MM.1S (cell line): ENCODE results near the gene SLC35E2B.

Experiments used
- DNase-seq: peaks from one replicate; pipeline ENCODE4 v3.0.0-alpha.2; 2015
- H2AFZ ChIP-seq: fragments of 300-600 bp; sonication (generic); 2 replicates; pipeline ENCODE4 v1.6.0; 2016; ENCODE audit warnings: antibody characterized with exemption, low read length
- H3F3A ChIP-seq: fragments of 300-600 bp; sonication (generic); 2 replicates; pipeline ENCODE4 v1.6.1; 2016; ENCODE audit warnings: mild to moderate bottlenecking, antibody characterized with exemption, low read length, moderate library complexity, mixed read lengths; ENCODE audit not compliant: insufficient read depth
- H3K27ac ChIP-seq: fragments of 300-600 bp; sonication (generic); 2 replicates; pipeline ENCODE4 v1.5.1; 2016; ENCODE audit warnings: mild to moderate bottlenecking, low read length
- H3K27me3 ChIP-seq: fragments of 300-600 bp; sonication (generic); replicated peaks from 2 replicates; pipeline ENCODE4 v1.6.0; 2016; ENCODE audit warnings: low read length; ENCODE audit not compliant: insufficient read depth
- H3K36me3 ChIP-seq: fragments of 300-600 bp; sonication (generic); replicated peaks from 2 replicates; pipeline ENCODE4 v1.6.1; 2016; ENCODE audit warnings: mild to moderate bottlenecking, low read length, mixed read lengths; ENCODE audit not compliant: insufficient read depth
- H3K4me1 ChIP-seq: fragments of 300-600 bp; sonication (generic); 2 replicates; pipeline ENCODE4 v1.6.1; 2016; ENCODE audit warnings: low read length, mixed read lengths
- H3K4me2 ChIP-seq: fragments of 300-600 bp; sonication (generic); 2 replicates; pipeline ENCODE4 v1.6.0; 2016; ENCODE audit warnings: low read depth, low read length
- H3K4me3 ChIP-seq: fragments of 300-600 bp; sonication (generic); 2 replicates; pipeline ENCODE4 v1.5.1; 2016; ENCODE audit warnings: low read length, mixed read lengths
- H3K79me2 ChIP-seq: fragments of 300-600 bp; sonication (generic); 2 replicates; pipeline ENCODE4 v1.6.1; 2016; ENCODE audit warnings: mixed run types, low read length, mixed read lengths
- H3K9ac ChIP-seq: fragments of 300-600 bp; sonication (generic); 2 replicates; pipeline ENCODE4 v1.6.1; 2016; ENCODE audit warnings: low read length, mixed read lengths
- H3K9me2 ChIP-seq: fragments of 300-600 bp; sonication (generic); replicated peaks from 2 replicates; pipeline ENCODE4 v1.6.1; 2016; ENCODE audit warnings: mild to moderate bottlenecking, low read length, mixed read lengths; ENCODE audit not compliant: insufficient read depth
- H3K9me3 ChIP-seq: fragments of 300-600 bp; sonication (generic); replicated peaks from 2 replicates; pipeline ENCODE4 v1.6.1; 2016; ENCODE audit warnings: mild to moderate bottlenecking, low read length, mixed read lengths; ENCODE audit not compliant: insufficient read depth
- H4K20me1 ChIP-seq: fragments of 300-600 bp; sonication (generic); 2 replicates; pipeline ENCODE4 v1.6.1; 2016; ENCODE audit warnings: mild to moderate bottlenecking, low read length, moderate library complexity, mixed read lengths; ENCODE audit not compliant: insufficient read depth
- CTCF ChIP-seq: fragments of 300-600 bp; sonication (generic); IDR thresholded peaks from 2 replicates; pipeline ENCODE4 v1.5.1; 2016; ENCODE audit warnings: antibody characterized with exemption, low read length, mixed read lengths
- EZH2 ChIP-seq: fragments of 300-600 bp; sonication (generic); optimal IDR thresholded peaks from 2 replicates; pipeline ENCODE3; 2017; ENCODE audit warnings: low read depth, mild to moderate bottlenecking, antibody characterized with exemption, low read length, mixed read lengths
- EZH2phosphoT487 ChIP-seq: fragments of 300-600 bp; sonication (generic); IDR thresholded peaks from 2 replicates; pipeline ENCODE4 v1.6.1; 2018; ENCODE audit warnings: antibody characterized with exemption, low read length

Gene SLC35E2B

DNA sequence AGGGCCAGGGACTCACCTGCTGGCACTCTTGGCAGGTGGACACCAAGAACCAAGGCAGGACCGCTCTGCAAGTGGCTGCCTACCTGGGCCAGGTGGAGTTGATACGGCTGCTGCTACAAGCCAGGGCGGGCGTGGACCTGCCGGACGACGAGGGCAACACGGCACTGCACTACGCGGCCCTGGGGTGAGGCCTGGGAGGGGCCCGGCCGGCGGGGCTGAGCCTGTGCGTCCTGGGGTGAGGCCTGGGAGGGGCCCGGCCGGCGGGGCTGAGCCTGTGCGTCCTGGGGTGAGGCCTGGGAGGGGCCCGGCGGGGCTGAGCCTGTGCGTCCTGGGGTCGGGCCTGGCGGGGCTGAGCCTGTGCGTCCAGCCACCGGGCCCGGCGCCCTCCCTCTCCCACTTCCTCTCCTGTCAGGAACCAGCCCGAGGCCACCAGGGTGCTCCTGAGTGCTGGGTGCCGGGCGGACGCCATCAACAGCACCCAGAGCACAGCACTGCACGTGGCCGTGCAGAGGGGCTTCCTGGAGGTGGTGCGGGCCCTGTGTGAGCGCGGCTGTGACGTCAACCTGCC, 65.2 kb downstream of the SLC35E2B start:
- Histone ChIP-seq H3K27me3 (peaks cover 13% of the 10 kb centered on the region), H3K9me3 (no peaks in the 10 kb centered on the region), H3K4me3 (no peak overlapping the region), H2AFZ (no peak overlapping the region), H3K79me2 (no peaks in the 10 kb centered on the region), H3F3A (no peaks in the 10 kb centered on the region), H3K9me2 (no peaks in the 10 kb centered on the region), H3K9ac (no peak overlapping the region), H4K20me1 (no peaks in the 10 kb centered on the region), H3K36me3 (no peaks in the 10 kb centered on the region), H3K27ac (no peak overlapping the region), H3K4me2 (no peak overlapping the region), H3K4me1 (peaks cover 4% of the 10 kb centered on the region; the same call in 1 of the 2 replicates)
- TF ChIP-seq CTCF, result no peak
- no peak for DNase-seq

- Histone ChIP-seq H3K79me2 (no peaks in the 10 kb centered on the region), H3K4me2 (no peak overlapping the region), H3K4me3 (no peak overlapping the region), H3K4me1 (peaks cover 4% of the 10 kb centered on the region; the same call in 1 of the 2 replicates), H3K9me3 (no peaks in the 10 kb centered on the region), H3K27ac (no peak overlapping the region), H4K20me1 (no peaks in the 10 kb centered on the region), H2AFZ (no peak overlapping the region), H3F3A (no peaks in the 10 kb centered on the region), H3K9ac (no peak overlapping the region), H3K27me3 (peaks cover 7% of the 10 kb centered on the region; the same call in 1 of the 2 replicates), H3K9me2 (no peaks in the 10 kb centered on the region), H3K36me3 (no peaks in the 10 kb centered on the region)
- TF ChIP-seq EZH2 (no peak), CTCF (no peak), EZH2phosphoT487 (no peak)
- DNase-seq, result no peak
These were observed 66.1 kb downstream of the SLC35E2B start for GRCh38 chr1:1626207-1627141.

- Histone ChIP-seq H3K4me1 (peaks cover 3% of the 10 kb centered on the region; the same call in 1 of the 2 replicates), H3K27ac (no peak overlapping the region), H3K36me3 (no peaks in the 10 kb centered on the region), H3K9ac (no peak overlapping the region), H4K20me1 (no peaks in the 10 kb centered on the region), H3K79me2 (no peaks in the 10 kb centered on the region), H2AFZ (no peak overlapping the region), H3K4me2 (no peak overlapping the region), H3F3A (no peaks in the 10 kb centered on the region), H3K9me3 (no peaks in the 10 kb centered on the region), H3K27me3 (peaks cover 2% of the 10 kb centered on the region; the same call in 1 of the 2 replicates), H3K9me2 (no peaks in the 10 kb centered on the region), H3K4me3 (no peak overlapping the region)
- TF ChIP-seq EZH2phosphoT487 (no peak), EZH2 (no peak), CTCF (no peak)
- DNase-seq, result no peak
These were observed 66.8 kb downstream of the SLC35E2B start for GRCh38 chr1:1625824-1626206.
